Activated CD4-positive, CD25-positive, alpha-beta regulatory T cell treated with anti-CD3 and anti-CD28 coated beads, Interleukin-2, amount 50 U/mL, for 72 hours (primary cell): ENCODE measurements around the gene PRKCH.
A peak's percentile ranks its signal among the peaks of the same experiment; 100 is the strongest.

ENCODE experiments used
- DNase-seq: peaks from one replicate; pipeline ENCODE4 v3.0.0; 2021

Gene PRKCH

DNA sequence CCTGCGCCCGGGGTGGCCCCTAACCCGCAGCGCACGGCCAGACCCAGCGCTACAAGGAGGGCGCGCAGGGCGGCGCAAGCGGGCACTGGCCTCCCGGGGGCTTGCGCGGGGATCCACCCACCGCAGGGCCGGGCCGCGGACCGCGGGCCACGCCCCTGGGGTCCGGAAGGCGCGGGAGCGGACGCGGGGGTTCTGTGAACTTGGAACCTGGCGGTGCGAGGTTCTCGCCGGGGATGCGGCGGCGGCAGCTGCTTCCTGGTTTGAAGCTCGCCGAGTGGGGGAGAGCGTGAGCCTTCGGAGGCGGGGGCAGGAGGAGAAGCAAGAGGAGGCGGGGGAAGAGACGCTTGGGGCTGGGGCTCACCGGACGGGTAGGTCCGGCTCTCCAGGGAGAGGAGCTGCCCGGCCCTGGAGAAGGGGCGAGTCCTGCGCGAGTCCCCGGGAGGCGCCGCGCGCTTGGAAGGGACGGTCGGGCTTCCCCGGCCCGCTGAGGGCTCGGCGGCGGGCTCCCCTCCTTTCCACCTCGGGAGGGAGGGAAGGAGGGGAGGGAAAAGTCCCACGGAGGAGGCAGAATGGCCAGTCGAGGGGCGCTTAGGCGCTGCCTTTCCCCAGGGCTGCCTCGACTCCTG lies at the start of gene PRKCH:
PRKCH (plus strand) TSS at position 195 of the 626 bp plus-strand sequence. CDS start 523 bp downstream, outside the sequence.
- DNase-seq: peak; percentile 79

DNA sequence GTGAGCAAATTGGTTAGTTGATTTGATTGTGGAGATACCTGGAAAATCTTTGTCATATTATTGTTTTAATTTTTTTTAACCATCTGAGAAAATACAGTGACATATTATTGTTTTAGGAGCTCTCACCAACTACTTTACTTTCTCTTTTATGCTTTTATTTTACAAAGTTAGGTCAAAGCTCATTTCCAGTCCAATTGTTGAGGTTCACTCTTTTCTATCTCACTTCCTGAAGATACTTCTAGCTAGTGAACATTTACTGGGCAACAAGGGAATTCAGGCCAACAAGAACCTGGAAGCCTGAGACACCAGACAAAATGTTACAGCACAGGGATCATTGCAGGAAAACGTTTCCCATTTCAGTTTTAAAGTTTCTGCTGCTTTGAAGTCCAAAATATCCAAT lies 44.1 kb upstream of the PRKCH start:
- DNase-seq: no peak

DNA sequence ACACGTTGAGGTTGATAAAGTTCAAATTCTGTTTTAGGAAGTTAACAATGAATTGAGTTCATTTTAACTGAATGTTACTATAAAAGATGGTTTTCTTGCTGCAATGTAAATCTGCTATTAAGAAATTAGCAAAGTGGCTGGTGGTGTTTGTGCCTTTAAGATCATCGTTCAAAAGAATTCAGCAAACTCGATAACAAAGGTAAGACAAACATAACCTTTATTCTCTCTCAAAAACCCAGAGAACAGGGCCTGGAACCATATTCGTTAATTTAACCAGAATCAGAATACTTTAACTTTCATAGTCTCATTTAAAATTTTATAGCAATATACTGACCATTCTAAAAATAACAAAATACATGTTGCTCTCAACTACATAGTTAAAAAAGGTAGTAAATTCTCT lies 43.6 kb upstream of the PRKCH start:
- no peak for DNase-seq

DNA sequence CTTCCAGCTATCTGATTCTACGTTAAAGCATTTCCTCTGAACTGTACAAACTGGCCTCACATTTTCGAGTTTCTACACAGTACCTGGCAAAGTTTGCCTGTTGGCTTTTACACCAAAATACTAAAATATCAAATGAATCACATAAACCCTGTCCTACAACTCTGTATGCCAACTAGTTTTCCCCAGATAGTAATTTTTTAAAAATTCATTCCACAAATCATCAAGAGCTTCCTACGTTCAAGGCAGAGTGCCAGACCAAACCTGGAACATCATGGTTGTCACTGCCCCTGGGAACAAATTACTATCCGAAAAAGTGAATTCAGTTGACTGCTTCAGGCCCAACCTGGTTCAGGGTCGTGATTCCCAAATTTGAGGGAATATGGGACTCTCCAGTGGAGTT lies 42.3 kb upstream of the PRKCH start:
- no peak for DNase-seq

DNA sequence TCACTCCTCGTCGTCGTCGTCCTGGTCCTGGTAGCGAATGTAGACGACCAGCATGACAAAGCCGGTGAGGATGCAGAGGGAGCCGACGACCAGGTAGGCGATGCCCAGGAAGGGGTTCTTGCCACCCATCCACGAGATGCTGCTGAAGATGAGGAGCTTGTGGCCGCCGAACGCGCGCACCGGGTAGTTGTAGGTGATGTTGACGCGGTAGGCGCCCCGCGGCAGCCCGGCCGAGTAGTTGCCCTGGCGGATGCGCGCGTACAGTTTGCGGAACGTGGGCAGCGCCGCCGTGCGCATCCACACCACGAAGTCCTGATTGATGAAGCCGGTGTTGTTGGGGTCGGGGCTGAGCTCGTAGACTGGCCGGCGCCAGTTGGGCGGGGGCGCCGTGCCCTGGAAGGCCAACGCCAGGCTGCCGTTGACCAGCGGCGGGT lies 41.3 kb upstream of the PRKCH start:
- peak; percentile 64 for DNase-seq

- DNase-seq: peak; percentile 81
Measured at GRCh38 chr14:61280526-61281185, 40.7 kb upstream of the PRKCH start.

GRCh38 chr14:61281186-61281947 lies 40.0 kb upstream of the PRKCH start, which contains the start of gene TMEM30B:
Gene TMEM30B, minus strand, starts transcription at chr14:61281338. Its CDS starts 191 bp downstream, at chr14:61281147.
- DNase-seq: no peak

DNA sequence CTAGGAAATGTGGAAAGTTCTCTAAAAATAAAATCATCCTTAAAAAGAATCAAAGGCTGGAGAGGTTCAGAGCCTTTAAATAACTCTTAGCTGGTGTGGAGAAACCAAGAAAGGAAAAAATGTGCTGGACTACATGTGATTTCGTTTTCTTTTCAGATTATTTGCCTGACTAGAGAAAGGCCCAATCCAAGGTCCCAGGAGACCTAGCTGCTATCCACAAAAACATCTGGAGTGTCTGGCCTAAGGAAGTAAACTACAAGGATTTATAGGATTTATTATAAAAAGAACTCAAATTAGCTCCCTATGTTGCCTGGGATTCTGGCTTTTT lies 39.5 kb upstream of the PRKCH start:
- no peak for DNase-seq

DNA sequence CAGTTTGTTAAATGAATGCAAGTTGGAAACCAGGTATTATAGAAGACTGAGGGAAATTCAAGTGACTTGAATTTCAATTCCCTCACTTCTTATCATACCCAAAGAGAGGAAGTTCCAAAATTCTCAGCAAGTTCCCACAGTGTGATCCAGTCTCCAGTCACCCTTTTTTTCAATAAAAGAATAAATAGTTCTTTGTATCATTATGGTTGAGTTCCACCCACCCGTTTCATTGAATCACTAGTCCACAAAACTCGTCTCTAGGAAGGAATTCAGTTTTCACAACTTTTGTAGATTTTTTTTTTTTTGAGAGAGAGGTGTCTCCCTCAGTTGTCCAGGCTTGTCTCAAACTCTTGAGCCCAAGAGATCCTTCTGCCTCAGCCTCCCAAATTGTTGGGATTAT lies 38.6 kb upstream of the PRKCH start:
- no peak for DNase-seq

DNA sequence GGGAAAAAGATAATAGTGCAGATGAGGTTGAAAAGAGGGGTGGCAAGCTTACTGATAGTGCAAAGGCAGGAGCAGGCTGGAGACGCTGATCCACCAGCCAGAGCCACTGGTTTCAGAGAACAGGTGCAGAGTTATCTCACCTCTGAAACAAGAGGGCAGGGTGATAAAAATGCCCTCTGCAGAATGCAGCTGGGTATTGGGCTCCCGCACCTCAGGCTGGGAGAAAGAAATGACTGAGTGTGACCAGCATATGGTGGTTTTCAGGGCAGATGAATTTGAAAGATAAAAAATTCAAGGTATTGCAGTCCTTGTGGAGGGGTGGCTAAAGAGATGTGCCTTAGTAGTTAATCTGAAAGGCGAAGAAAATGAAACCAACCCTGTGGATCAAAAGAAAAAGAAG lies 37.4 kb upstream of the PRKCH start:
- DNase-seq: no peak

- DNase-seq: no peak
Measured at GRCh38 chr14:61285364-61285763, 36.0 kb upstream of the PRKCH start.

DNA sequence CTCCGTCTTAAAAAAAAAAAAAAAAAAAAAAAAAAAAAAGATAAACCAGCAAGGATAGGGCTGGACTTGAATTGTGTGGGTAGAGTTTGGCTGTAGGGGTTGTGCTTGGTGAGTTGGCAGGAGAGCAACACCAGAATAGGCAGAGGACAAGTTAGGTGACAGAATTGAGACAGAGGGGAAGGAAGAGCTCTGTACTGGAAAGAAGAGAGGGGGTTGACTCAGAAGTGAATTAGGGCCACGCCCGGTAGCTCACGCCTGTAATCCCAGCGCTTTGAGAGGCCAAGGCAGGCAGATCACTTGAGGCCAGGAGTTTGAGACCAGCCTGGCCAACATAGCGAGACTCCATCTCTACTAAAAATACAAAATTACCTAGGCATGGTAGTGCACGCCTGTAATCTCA lies 34.2 kb upstream of the PRKCH start:
- no peak for DNase-seq

GRCh38 chr14:61288228-61288627 lies 33.2 kb upstream of the PRKCH start:
- DNase-seq: no peak

- DNase-seq: no peak
Measured at GRCh38 chr14:61288720-61289119, 32.7 kb upstream of the PRKCH start.

GRCh38 chr14:61290701-61291100 lies 30.7 kb upstream of the PRKCH start:
- DNase-seq: no peak

GRCh38 chr14:61296151-61296550 lies 25.2 kb upstream of the PRKCH start:
- DNase-seq: no peak

DNA sequence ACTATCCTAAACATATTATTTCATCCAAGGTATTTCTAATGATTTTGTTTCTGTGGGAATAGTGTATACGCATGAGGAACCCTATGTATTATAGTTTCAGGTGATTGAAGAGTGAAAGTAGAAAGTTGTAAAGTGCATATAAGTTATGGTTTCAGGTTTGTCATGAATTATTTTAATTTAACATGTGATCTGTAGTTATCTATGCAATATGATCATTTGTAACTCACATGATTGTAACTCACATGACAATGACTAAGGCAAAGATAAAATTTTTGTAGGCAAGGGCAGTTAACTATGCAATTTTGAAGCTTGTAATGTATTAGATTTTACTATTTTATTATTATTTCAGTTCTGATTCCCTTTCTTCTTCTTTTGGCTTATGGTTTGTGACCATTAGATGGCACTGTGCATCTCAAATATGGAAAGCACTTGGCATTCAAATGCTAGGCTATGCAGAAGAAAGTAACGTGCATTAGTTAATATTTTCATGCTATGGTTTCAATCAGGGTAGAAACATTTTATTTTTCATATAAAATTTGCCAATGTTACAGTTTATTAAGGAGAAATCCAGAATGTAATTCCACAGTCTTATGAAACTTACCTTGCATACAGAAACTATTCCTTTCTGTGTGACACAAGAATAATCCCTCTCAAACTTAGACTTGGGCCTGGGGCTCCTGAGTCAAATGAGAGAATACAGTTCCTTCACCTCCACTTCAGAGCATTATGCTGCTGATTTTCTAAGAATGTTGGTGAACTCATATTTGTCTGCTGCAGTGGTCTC lies 24.5 kb upstream of the PRKCH start:
- no peak for DNase-seq

GRCh38 chr14:61297581-61297980 lies 23.8 kb upstream of the PRKCH start:
- no peak for DNase-seq

- no peak for DNase-seq
Measured at GRCh38 chr14:61298824-61299223, 22.6 kb upstream of the PRKCH start.

- no peak for DNase-seq
Measured at GRCh38 chr14:61300209-61300608, 21.2 kb upstream of the PRKCH start.

DNA sequence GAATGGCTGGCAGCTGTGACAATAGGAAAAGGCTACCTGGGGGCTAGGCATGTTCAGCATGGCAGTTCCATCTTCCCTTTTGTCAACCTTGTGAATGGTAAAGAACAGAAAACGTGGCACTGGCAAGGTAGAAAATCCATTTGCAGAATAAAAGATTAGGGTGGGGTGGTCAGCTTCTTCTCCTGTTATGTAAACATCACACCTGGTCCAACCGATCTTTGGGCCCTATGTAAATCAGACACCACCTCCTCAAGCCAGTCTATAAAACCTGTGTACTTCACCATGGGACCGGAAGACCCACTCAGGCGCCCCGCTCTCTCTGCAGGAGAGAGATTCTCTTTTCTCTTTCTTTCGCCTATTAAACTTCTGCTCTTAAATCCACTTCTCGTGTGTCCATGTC lies 20.6 kb upstream of the PRKCH start:
- no peak for DNase-seq

DNA sequence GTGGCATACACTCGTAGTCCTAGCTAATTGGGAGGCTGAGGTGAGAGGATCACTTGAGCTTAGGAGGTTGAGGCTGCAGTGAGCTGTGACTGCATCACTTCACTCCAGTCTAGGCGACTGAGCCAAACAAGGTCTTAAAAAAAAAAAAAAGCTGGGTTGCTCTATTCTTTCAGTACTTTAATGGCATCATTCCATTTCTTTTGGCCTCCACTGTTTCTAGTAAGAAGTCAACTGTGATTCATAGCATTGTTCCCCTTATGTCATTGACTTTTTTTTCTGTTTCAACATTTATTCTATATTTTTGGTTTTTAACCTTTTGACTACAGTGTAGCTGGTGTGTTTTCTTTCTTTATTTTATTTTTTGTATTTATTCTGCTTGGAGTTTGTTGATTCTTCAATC lies 16.7 kb upstream of the PRKCH start:
- DNase-seq: no peak

- DNase-seq: no peak
Measured at GRCh38 chr14:61308198-61308597, 13.2 kb upstream of the PRKCH start.
